IPS-18c (cell line): Measurements from ENCODE around the gene CEP152.
"Not testable (repeated sequence)": the region's sequence is repeated elsewhere in the genome, so short reads cannot be mapped to it uniquely, and the experiment has no call there.

ENCODE experiments used
- H3K4me3 ChIP-seq: 2 replicates; pipeline ENCODE4 v1.7.0; 2013; ENCODE audit warnings: low read depth, mild to moderate bottlenecking, low read length, moderate library complexity; ENCODE audit not compliant: insufficient read depth
- H3K9me3 ChIP-seq: one replicate; pipeline ENCODE4 v1.6.1; 2013; ENCODE audit warnings: mild to moderate bottlenecking, low read length, moderate library complexity; ENCODE audit not compliant: control insufficient read depth, insufficient read depth

CEP152 gene

DNA sequence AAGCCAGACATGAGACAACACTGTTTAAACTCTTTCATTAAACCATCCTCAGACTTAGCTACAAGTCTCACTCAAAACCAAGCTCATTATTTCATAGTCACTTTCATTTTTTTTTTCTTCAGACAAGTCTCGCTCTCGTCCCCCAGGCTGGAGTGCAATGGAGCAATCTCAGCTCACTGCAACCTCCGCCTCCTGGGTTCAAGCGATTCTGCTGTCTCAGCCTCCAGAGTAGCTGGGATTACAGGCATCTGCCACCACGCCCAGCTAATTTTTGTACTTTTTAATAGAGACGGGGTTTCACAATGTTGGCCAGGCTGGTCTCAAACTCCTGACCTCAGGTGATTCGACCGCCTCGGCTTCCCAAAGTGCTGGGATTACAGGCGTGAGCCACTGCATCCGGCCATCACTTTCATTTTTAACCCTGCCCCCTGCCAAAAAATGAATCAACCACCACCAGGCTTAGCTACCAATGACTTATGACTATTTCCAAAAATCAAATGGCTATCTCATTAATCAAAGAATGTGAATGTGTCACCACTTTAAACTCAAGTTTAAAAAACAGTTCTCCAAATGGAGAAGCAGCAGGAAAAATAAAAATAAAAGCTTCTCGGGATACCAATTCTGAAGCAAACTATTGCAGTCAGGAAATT, 20.3 kb downstream of the CEP152 start:
- not testable (repeated sequence) for H3K4me3 ChIP-seq, H3K9me3 ChIP-seq

DNA sequence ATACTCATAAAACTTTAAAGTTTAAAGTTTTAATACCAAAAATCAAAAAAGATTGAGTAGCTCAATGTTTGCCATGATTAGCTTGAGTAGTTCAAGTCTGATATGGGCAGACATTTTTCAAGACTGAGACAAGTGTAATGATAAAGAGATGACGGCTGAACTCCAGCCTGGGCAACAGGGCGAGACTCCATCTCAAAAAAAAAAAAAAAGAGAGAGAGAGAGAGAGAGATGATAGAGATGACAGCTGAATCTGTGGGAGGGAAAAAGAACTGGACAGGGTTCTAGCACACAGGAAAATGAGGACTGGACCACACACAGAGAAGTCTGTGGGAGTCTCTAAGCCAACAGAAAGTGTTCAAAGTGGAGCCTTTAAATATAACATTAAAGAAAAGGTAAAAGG, 25.2 kb downstream of the CEP152 start:
- no peaks in the 10 kb centered on the region for H3K9me3 ChIP-seq

DNA sequence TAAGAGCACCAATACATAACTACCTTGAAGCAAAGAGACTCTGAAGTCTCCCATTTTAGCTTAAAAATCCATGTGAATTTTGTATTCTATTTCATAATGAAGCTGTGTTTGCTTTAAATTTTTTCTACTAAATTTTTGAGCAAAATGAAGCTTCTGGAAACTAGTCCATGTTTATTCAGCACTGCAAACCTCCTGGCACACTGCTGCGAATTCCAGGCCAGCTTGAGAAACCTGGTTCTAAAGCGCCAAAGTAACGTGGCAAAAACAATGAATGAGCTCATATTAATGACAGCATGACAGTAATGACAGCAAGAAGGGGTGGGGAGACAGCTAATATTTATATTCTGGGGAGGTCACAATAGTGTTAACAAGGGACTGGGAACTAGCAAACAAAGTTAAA, 25.7 kb downstream of the CEP152 start:
- Histone ChIP-seq H3K9me3 (no peaks in the 10 kb centered on the region), H3K4me3 (no peak overlapping the region)

More for the DNA sequence above, 25.2 kb downstream of the CEP152 start:
- H3K4me3 ChIP-seq, result no peak overlapping the region

DNA sequence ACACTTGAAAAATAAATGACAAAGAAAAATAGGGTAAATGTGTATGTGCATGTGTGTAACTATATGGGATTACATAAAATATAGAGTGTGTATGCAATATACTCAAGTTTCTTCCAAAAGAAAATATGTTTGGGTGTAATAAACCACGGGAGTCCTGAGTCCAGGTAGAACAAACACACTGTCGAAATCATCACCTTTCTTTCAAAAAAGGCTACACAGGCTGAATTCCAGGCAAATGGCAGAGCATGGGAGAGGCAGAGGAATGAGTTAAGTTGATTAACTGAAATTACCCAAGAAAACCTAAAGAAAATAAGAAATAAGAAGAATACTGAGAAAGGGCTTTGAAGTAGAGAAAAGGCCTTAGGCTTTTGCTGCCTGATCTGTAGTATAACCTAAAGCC, 26.1 kb downstream of the CEP152 start:
- Histone ChIP-seq H3K4me3 (no peak overlapping the region), H3K9me3 (no peaks in the 10 kb centered on the region)

DNA sequence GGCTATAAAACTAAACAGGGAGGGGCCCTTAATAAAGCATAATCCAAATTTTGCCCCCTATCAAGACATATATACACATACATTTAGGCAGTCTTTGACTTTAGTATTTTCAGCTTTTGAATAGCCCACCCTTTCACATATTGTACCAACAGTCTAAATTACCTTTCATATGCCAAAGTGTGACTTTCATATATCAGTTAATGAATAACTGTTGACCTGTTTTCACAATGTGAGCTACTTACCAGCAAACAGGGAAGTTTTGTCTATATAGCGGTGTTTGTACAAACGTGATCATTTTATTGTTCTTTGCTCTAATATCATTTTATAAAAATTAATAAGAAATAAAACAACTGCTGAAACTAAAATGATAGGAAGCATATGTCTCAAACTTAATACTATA, 28.0 kb downstream of the CEP152 start:
- no peak overlapping the region for H3K4me3 ChIP-seq
- no peaks in the 10 kb centered on the region for H3K9me3 ChIP-seq

DNA sequence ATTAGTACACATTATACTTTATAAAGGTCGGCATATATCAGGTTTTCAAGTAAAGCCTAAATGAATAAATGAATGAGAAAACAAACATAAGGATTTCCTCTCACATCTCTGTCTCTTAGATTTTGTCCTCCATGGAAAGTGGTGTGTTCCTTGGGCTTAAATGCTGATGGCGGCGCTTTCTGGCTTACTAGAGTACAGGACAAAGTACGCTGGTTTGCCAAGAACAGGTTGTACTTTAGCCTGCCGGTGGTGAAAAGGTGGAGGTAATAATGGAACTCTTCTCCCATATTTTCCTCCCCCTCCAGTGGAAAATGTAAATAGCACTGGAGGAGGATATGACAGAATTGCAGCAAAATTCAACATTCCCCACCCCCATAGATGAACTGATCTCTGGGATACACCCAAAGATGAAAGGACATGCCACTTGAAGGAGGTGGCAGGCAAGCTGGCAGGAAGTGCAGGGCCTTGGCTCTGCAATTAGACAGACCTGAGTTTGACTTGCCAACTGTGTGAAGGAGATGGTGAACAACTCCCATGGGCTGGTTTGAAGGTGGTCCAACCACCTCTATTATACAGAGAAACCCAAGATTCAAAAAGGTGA, 29.3 kb downstream of the CEP152 start:
- Histone ChIP-seq H3K9me3 (no peaks in the 10 kb centered on the region), H3K4me3 (no peak overlapping the region)

DNA sequence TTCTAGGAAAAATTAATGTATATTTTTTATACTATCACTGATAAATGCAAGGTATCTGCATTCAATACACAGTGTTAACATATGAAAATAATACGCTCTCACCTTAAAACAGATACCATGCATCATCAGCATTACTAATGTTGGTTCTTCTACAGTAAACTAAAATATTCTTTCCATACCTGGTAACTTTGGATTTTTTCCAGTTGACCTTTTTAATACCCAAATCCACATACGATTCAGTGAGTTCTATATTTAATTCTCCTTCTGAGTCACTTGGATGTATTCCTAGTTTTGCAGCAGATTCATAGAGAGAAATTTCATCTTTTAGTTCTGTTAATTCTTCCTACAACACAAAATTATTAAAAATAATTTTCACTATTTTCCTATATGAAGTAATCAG, 29.9 kb downstream of the CEP152 start:
- Histone ChIP-seq H3K9me3 (no peaks in the 10 kb centered on the region), H3K4me3 (no peak overlapping the region)

DNA sequence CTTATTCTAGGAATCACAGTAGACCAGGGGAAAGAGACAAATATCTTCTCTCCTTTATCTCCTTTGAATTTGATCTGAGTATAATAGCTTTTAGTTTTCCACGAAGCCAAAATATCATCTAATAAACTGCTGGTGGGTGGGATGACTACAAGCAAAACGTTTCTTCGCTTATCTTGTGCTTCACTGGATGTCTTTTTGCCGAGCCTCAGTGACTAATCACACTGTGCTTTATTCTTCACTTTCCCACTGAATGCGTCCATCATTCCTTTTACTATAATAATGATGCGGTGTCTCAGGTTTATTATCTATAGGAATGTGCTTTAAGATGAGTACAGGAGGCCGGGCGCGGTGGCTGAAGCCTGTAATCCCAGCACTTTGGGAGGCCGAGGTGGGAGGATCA, 32.5 kb downstream of the CEP152 start:
- no peaks in the 10 kb centered on the region for H3K9me3 ChIP-seq
- H3K4me3 ChIP-seq, result no peak overlapping the region

DNA sequence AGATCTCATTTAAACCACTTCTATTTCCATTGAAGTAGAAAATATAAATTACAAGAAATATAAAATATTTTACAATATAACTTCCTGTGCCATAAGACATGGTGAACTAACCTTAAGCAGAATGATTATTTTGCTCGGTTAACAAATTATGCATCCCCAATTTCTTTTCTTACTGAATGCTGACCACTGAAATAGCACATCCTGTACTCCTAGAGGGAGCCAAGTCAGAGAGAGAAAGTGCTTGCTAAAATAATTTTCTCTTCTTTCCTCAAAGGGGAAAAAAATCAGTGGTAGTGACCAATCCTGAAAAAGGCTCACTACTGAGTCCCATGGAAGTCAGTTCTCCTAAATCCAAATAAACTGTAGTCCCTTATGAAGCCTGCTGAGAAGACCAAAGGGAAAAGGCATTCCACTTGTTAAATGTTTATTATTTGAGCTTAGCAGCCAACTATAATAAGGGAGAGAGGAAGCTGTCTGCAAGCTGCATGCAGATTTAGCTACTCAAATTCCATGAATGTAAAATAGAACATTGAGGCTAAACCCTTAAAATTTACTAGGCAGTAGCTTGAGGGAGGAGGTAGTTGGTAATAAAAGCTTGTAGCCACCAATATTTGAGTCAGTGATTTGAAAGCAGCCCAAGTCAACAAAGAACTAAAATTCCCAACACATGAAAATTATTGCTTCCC, 33.1 kb downstream of the CEP152 start:
- Histone ChIP-seq H3K4me3 (no peak overlapping the region), H3K9me3 (no peaks in the 10 kb centered on the region)

DNA sequence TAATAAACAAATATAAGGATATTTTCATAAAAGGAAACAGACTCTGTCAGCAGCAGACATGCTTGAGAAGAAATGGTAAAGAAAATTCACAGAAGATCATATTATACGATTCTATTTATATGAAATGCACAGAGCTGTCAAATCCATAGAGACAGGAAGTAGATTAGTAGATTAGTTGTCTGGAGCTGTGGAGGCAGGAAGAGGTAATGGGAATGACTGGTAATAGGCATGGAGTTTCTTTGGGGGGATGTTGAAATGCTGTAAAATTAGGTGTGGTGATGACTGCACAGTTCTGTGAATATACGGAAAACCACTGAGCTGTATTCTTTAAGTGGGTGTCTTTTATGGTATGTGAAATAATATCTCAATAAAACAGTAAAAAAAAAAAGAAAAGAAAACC, 35.3 kb downstream of the CEP152 start:
- Histone ChIP-seq H3K4me3 (no peak overlapping the region), H3K9me3 (no peaks in the 10 kb centered on the region)

DNA sequence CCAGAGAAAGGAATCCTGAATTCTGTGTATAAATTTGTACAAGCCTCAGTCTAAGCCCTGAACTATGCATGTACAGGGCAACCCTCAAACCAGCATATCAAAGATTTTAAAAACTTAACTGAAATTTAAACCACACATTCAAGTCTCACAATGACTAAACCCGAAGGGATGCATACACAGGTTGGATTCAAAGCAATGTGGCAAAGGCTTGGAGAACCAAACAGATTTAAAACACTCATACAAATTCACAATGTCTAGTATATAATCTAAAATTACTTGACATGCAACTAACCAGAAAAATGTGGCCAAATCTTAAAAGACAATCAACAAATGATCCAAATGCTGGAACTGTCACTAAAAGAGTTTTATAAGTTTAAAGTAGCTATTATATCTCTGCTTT, 36.4 kb downstream of the CEP152 start:
- Histone ChIP-seq H3K4me3 (no peak overlapping the region), H3K9me3 (no peaks in the 10 kb centered on the region)

DNA sequence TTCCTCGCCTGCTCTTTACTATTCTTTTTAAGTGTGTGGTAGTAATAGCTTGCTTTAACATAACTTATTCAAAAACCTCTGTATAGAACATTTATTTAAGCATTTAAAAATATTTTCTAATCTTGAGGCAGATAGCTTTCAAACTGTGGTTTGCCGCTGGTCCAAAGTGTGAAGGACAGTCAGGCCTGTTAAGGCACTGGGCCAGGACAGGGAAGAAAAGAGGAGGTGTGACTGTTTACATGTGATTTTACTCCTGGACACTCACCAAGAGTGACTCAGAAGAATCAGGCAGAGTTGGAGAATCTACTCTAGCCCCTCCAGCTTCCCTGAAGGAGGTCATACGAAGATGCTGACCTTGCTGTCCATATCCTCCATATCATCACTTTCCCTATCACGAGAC, 44.7 kb downstream of the CEP152 start:
- no peaks in the 10 kb centered on the region for H3K9me3 ChIP-seq
- H3K4me3 ChIP-seq, result no peak overlapping the region

DNA sequence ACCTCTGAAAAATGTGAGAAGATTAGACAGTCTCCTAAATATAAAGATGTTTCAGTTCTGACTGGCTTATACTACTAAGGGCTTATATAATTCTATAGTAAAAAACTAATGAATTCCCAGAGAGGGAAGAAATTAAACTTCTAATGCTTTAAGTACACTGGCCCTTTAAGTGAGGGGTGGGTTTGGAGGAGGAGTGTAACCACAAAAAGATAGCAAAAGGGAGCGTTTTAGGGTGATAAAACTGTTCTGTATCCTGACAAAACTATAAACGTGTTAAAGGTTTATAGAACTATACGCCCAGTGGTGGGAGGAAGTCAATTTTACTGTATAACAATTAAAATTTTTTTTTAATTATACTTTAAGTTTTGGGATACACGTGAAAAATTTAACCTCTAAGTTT, 45.8 kb downstream of the CEP152 start:
- no peaks in the 10 kb centered on the region for H3K9me3 ChIP-seq
- no peak overlapping the region for H3K4me3 ChIP-seq

DNA sequence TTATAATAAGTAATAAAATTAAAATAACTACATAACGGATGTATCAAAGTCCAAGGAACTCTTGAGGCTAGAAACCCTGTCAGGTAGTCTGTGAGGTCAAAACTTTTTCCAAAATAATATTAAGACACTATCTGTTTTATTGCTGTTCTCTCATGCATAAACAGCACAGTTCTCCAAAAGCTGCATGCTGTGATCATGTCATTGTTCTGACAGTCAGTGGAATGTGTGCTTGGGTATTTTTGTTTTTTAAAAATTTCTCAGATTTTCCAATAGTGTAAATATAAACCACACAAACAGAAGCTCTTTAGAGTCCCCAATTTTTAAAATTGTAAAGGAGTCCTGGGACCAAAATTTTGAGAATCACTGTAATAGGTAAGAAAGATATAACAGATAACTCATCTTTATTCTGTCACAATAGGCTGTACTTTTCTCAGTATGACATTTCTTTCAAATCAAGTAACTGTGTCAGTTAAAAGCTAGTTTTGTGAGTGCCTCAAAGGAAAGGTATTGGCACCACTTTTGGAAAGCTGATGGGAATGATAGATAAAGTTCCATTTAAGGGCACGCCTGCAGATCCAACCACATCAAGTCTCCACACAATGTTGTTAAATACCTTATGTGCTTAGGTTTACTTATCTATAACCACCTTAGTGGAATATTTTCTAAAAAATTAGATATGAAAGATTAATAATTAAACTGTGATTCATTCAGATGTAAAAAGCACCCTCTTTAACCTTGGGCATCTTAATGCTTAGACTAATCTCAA, 49.3 kb downstream of the CEP152 start:
- Histone ChIP-seq H3K9me3 (no peaks in the 10 kb centered on the region), H3K4me3 (no peak overlapping the region)

DNA sequence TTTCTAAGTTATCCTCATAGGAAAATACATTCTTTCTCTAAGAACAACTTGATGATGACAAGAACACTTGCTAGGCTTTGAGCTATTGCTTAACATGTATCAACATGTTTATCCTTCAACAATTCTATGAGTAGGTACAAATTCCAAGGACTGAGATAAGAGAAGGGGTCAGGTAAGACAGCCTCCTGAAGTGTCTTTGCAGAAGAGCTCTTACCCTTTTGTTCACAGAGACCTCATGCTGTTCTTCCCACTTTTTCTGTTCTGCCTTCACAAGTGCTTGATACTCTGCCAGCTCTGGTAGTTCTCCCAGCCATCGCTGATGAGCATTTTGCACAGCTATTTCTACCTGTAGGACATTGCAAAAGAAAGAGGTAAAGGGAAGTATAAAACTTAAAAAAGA, 50.9 kb downstream of the CEP152 start:
- Histone ChIP-seq H3K9me3 (no peaks in the 10 kb centered on the region), H3K4me3 (no peak overlapping the region)

DNA sequence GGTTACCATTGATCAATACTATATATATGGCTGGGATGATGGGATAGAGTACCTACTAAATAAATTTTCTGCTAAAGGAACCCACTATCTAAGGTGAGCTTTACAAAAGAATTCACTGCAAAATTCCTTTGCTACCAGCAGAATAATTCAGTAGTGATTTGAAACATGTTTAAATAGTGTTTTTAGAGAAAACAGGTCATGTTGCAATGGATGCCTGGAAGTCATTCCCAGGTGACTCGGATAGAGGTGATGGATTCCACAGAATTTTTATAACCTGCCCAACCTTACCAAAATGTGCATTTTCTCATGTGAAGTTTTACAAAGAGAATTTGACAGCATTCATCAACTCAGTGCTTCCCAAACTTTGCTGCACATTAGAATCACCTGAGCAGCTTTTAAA, 53.2 kb downstream of the CEP152 start:
- Histone ChIP-seq H3K9me3 (no peaks in the 10 kb centered on the region), H3K4me3 (no peak overlapping the region)

DNA sequence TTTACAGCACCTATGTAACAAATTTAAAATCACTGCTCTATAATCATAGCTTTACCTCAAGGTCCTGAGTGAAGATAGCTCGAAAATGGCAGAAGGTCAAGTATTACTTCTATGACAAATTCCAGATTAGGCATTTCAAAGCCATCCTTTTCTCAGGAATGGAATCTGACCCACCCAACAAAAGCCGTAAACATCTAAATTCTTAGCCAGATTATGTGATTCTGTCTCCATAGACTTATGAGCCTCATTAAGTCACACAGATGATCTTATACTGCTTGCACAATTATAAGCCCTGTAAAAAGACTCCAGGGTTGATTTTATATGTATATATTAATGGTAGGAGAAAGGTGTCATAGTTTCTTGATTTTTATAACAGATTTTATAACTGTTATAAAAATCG, 56.9 kb downstream of the CEP152 start:
- Histone ChIP-seq H3K9me3 (no peaks in the 10 kb centered on the region), H3K4me3 (no peak overlapping the region)

DNA sequence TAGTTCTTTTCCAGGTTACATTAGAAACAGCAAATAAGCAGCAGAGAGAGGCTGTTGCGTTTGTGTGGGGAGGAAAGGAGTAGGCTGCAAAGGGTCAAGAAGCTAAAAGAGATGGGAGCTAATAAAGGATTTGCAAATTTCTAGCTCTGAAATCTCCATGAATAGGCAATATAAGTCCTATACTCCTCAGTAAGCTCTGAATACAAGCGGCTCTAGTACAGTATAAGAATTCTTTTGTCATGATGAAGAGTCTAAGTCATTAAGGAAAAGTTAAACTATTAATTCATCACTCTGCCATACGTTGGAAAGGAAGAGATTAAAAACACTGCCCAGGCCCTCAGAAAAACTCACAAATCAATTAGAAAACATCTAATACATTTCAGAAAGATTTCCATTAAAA, 59.3 kb downstream of the CEP152 start:
- Histone ChIP-seq H3K4me3 (no peak overlapping the region), H3K9me3 (no peaks in the 10 kb centered on the region)
